Mesendoderm (in vitro differentiated cells): Measurements from ENCODE around the gene SPSB1. TPM values are rescaled to one million over a fixed set of nuclear protein-coding genes. Genes with fewer than 3 reads are reported as not detected.
A peak's percentile ranks its signal among the peaks of the same experiment; 100 is the strongest.

ENCODE experiments used
- DNase-seq: peaks from one replicate; pipeline ENCODE4 v3.0.0; 2013
- H2AK5ac ChIP-seq: 2 replicates; pipeline ENCODE4 v1.6.1; 2013; ENCODE audit warnings: low read length, inconsistent platforms
- H2BK120ac ChIP-seq: 2 replicates; pipeline ENCODE4 v1.6.1; 2013; ENCODE audit warnings: low read depth, mild to moderate bottlenecking, low read length, moderate library complexity, mixed read lengths
- H2BK15ac ChIP-seq: replicated peaks from 2 replicates; pipeline ENCODE4 v1.6.1; 2013; ENCODE audit warnings: low read depth, mild to moderate bottlenecking, moderate library complexity
- H2BK5ac ChIP-seq: 2 replicates; pipeline ENCODE4 v1.6.1; 2013; ENCODE audit warnings: low read length, inconsistent platforms
- H3K18ac ChIP-seq: 2 replicates; pipeline ENCODE4 v1.6.1; 2013; ENCODE audit warnings: mild to moderate bottlenecking, low read length, mixed read lengths
- H3K23ac ChIP-seq: one replicate; pipeline ENCODE4 v1.6.1; 2013; ENCODE audit warnings: low read length
- H3K27ac ChIP-seq: 2 replicates; pipeline ENCODE4 v1.5.1; 2013; ENCODE audit warnings: low read depth, mild to moderate bottlenecking, inconsistent platforms, low read length, moderate library complexity
- H3K27me3 ChIP-seq: 2 replicates; pipeline ENCODE4 v1.6.1; 2013; ENCODE audit warnings: low read length, control low read depth, mild to moderate bottlenecking, inconsistent platforms; ENCODE audit not compliant: insufficient read depth, poor library complexity
- H3K36me3 ChIP-seq: 2 replicates; pipeline ENCODE4 v1.6.1; 2013; ENCODE audit warnings: low read length, inconsistent platforms; ENCODE audit not compliant: control insufficient read depth, insufficient read depth
- H3K4ac ChIP-seq: one replicate; pipeline ENCODE4 v1.6.1; 2013; ENCODE audit warnings: low read depth, mild to moderate bottlenecking, low read length, moderate library complexity
- H3K4me1 ChIP-seq: 2 replicates; pipeline ENCODE4 v1.6.1; 2013; ENCODE audit warnings: low read depth, low read length, inconsistent platforms; ENCODE audit not compliant: control insufficient read depth
- H3K4me2 ChIP-seq: 2 replicates; pipeline ENCODE4 v1.6.1; 2013; ENCODE audit warnings: low read length
- H3K4me3 ChIP-seq: 2 replicates; pipeline ENCODE4 v1.5.1; 2013; ENCODE audit warnings: mild to moderate bottlenecking, low read length
- H3K56ac ChIP-seq: one replicate; pipeline ENCODE4 v1.6.1; 2013; ENCODE audit warnings: low read length
- H3K79me1 ChIP-seq: 2 replicates; pipeline ENCODE4 v1.6.1; 2013; ENCODE audit warnings: low read length, inconsistent platforms
- H3K79me2 ChIP-seq: 2 replicates; pipeline ENCODE4 v1.6.1; 2013; ENCODE audit warnings: mild to moderate bottlenecking, low read length; ENCODE audit not compliant: control insufficient read depth, insufficient read depth
- H3K9ac ChIP-seq: 2 replicates; pipeline ENCODE4 v1.6.1; 2013; ENCODE audit warnings: low read length, inconsistent platforms
- H4K5ac ChIP-seq: one replicate; pipeline ENCODE4 v1.6.1; 2013; ENCODE audit warnings: low read length
- H4K8ac ChIP-seq: one replicate; pipeline ENCODE4 v1.6.1; 2013; ENCODE audit warnings: low read depth, mild to moderate bottlenecking, control low read depth, low read length, moderate library complexity
- WGBS: extraction: QIAGEN DNeasy Blood & Tissue Kit; methylation state at CpG from one replicate; pipeline ENCODE4 v1.1.7; 2013; ENCODE audit warnings: low lambda C conversion rate, missing lambda C conversion rate; ENCODE audit not compliant: insufficient coverage; ENCODE audit errors: extremely low coverage; 5-methylcytosine and 5-hydroxymethylcytosine counted together
- polyA plus RNA-seq, 2 experiments: library from polyadenylated mRNA; stranded (reverse); fragments of 200-250 nt; gene quantifications; one replicate each; pipeline ENCODE4 v1.2.3, GENCODE V29; 2013

SPSB1 gene
- polyA plus RNA-seq (2013, experiment 1 of 2) = 2.3 TPM
- polyA plus RNA-seq (2013, experiment 2 of 2) = 2.2 TPM

DNA sequence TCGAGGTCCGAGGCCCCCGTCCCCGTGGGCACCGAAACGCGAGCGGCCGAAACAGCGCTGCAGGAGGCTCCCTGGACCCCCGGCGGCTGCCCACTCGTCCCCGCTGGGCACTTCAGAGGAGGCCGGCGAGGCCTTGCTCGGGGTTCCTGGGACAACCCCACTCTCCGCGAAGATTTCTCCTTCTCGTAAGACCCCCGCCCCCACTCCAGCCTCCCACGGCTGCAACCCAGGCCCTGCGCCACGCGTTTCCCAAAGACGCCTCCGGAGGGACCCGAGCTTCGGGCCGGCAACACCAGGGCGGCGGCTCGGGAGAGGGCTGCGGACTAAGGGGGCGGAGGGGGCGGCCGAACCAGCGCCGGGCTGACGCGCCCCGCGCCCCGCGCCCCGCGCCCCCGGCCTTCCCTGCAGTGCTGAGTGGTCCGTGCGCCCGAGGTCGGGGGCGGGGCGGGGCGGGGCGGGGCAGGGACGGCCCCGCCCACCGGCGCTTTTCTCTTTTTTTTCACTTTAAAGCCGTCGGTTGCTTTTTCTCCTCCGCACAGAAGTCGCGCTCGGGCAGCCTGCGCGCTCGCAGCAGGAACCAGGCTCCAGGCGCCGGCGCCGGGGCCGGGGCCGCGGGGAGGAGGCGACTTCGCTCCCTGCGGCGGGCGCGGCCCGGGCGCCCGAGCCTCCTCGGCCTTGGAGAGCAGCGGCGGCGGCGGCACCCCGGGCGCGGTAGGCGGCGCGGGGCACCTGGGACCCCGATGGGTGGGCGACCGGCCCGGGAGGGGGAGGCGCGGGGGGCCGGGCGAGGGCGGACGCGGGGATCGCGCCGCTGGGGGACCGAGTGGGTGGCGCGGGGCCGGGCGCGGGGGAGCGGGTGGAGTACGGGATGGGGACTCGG lies at the start of gene SPSB1:
SPSB1 (plus strand) TSS at position 534 of the 880 bp plus-strand sequence. CDS start 62,998 bp downstream, outside the sequence.
- H3K27ac ChIP-seq = peak within 1 kb of the TSS; percentile 14
- no peak within 1 kb of the TSS for H4K8ac ChIP-seq
- DNase-seq = peak; percentile 84

DNA sequence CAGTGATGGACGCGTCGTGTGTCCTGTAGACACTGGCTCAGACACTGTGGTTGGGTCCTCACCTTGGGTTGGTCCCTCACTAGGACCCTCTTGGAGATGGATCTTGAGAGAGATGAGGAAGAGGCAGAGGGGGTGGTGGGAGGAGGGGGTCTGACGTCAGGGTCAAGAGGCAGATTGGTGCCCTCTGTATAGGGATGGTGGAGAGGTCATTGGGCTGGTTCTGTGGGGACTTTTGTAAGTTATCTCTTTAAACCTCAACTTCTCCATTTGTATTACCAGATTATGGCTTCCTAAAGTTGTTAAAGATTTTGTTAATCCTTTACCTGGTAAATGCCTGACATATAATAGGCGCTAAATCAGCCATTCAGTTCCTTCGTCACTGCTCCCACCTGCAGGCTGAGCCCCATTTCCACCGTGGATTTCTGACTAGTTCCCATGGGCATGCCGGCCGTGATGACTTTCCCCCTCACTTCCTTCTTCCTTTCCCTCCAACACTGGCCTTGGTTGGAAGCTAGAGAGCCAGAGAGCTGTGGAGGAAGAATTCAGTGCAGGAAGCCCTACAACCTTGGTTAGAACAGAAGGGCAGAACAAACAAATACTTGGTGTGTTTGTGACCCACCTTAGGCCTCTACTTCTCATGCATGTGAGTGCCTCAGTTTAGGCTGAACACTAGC lies 49.5 kb upstream of the SPSB1 start:
- H3K27ac ChIP-seq = no peak overlapping the region
- no peaks in the 10 kb centered on the region for H3K36me3 ChIP-seq
- H2BK5ac ChIP-seq = no peak overlapping the region
- no peak overlapping the region for H3K9ac ChIP-seq
- no peaks in the 10 kb centered on the region for H3K79me1 ChIP-seq
- no peak overlapping the region for H4K8ac ChIP-seq
- H3K79me2 ChIP-seq = no peaks in the 10 kb centered on the region
- no peak overlapping the region for H3K4ac ChIP-seq
- H3K23ac ChIP-seq = no peak overlapping the region
- no peak overlapping the region for H4K5ac ChIP-seq
- no peaks in the 10 kb centered on the region for H3K4me1 ChIP-seq
- WGBS = no CpG with 5 or more reads among the region's 9 CpGs
- no peak overlapping the region for H2BK15ac ChIP-seq
- DNase-seq = no peak
- no peak overlapping the region for H3K18ac ChIP-seq
- H3K56ac ChIP-seq = no peak overlapping the region
- H3K4me3 ChIP-seq = no peak overlapping the region
- no peak overlapping the region for H3K4me2 ChIP-seq
- no peak overlapping the region for H2BK120ac ChIP-seq
- no peak overlapping the region for H2AK5ac ChIP-seq
- H3K27me3 ChIP-seq = no peaks in the 10 kb centered on the region

More for the DNA sequence above, at the start of gene SPSB1:
- Histone ChIP-seq H3K18ac (peak within 1 kb of the TSS; percentile 89), H3K27me3 (no peaks in the 10 kb centered on the region), H3K79me1 (peaks cover 16% of the 10 kb centered on the region), H2BK15ac (no peak within 1 kb of the TSS), H3K56ac (peak within 1 kb of the TSS; percentile 81), H3K4me1 (no peaks in the 10 kb centered on the region), H3K4me3 (peak within 1 kb of the TSS; percentile 44), H3K4me2 (peak within 1 kb of the TSS; percentile 69), H3K36me3 (no peaks in the 10 kb centered on the region), H2AK5ac (no peak within 1 kb of the TSS), H4K5ac (no peak within 1 kb of the TSS), H2BK5ac (no peak within 1 kb of the TSS), H3K79me2 (peaks cover 12% of the 10 kb centered on the region), H2BK120ac (peak within 1 kb of the TSS; percentile 64), H3K4ac (peak within 1 kb of the TSS; percentile 88), H3K23ac (peak within 1 kb of the TSS; percentile 11), H3K9ac (peak within 1 kb of the TSS; percentile 67)
- no CpG with 5 or more reads among the region's 119 CpGs for WGBS

DNA sequence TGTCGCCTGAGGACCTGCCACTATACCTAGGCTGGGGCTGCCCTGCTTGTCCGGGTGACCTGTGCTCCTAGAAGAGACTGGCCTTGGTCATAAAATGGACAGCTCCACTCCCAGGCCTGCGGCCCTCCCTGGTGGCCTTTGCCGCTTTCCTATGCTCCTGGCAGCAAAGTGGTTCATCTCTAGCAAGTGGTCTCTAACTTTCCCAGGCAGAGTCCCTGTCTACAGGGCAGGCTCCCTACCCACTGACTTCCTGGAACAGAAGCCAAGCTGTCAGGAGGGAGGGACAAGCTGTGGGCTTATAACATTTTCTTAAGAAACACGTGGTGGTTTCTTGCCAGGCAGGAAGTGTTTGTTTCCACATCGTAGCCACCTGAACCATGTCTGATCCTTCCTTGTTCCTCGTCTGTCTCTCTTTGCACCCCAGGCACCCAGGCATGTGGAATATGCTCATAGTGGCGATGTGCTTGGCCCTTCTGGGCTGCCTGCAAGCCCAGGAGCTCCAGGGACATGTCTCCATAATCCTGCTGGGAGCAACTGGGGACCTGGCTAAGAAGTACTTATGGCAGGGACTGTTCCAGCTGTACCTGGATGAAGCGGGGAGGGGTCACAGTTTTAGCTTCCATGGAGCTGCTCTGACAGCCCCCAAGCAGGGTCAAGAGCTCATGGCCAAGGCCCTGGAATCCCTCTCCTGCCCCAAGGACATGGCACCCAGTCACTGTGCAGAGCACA lies 48.0 kb upstream of the SPSB1 start:
- no peak overlapping the region for H2BK120ac ChIP-seq
- no peaks in the 10 kb centered on the region for H3K36me3 ChIP-seq
- no peak overlapping the region for H3K56ac ChIP-seq
- no peaks in the 10 kb centered on the region for H3K27me3 ChIP-seq
- no peak overlapping the region for H3K4ac ChIP-seq
- no peak overlapping the region for H3K9ac ChIP-seq
- no peak for DNase-seq
- no peaks in the 10 kb centered on the region for H3K79me1 ChIP-seq
- H4K8ac ChIP-seq = no peak overlapping the region
- H2BK5ac ChIP-seq = no peak overlapping the region
- no peaks in the 10 kb centered on the region for H3K79me2 ChIP-seq
- H2AK5ac ChIP-seq = no peak overlapping the region
- no peak overlapping the region for H3K4me3 ChIP-seq
- H3K18ac ChIP-seq = no peak overlapping the region
- H2BK15ac ChIP-seq = no peak overlapping the region
- H3K23ac ChIP-seq = no peak overlapping the region
- no peaks in the 10 kb centered on the region for H3K4me1 ChIP-seq
- no peak overlapping the region for H4K5ac ChIP-seq
- no peak overlapping the region for H3K4me2 ChIP-seq
- WGBS = no CpG with 5 or more reads among the region's 9 CpGs
- no peak overlapping the region for H3K27ac ChIP-seq

GRCh38 chr1:9245230-9245619 lies 47.5 kb upstream of the SPSB1 start:
- Histone ChIP-seq H3K4me3 (no peak overlapping the region), H3K9ac (no peak overlapping the region), H2AK5ac (no peak overlapping the region), H3K79me1 (no peaks in the 10 kb centered on the region), H3K36me3 (no peaks in the 10 kb centered on the region), H3K23ac (no peak overlapping the region), H3K79me2 (no peaks in the 10 kb centered on the region), H2BK15ac (no peak overlapping the region), H3K4me2 (no peak overlapping the region), H2BK5ac (no peak overlapping the region), H3K27ac (no peak overlapping the region), H3K27me3 (no peaks in the 10 kb centered on the region), H3K4me1 (no peaks in the 10 kb centered on the region), H2BK120ac (no peak overlapping the region), H3K56ac (no peak overlapping the region), H3K18ac (no peak overlapping the region), H3K4ac (no peak overlapping the region), H4K8ac (no peak overlapping the region), H4K5ac (no peak overlapping the region)
- no CpG with 5 or more reads among the region's 15 CpGs for WGBS
- no peak for DNase-seq

DNA sequence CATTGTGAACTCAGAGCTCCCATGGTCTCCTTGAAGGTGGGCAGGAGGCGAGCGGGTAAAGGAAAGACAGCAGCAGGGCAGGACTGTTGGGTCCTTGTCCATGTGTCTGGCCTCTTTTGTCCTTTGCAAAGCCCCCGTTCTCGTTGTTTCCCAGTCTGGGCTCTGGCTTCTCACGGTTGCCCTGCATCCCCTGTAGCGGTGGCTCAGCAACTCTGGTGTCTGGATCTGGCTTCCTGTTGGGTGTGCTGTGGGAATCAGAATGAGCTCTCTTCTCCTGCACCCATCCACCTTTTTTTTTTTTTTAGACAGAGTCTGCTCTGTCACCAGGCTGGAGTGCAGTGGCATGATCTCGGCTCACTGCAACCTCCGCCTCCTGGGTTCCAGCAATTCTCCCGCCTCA lies 47.0 kb upstream of the SPSB1 start:
- no peaks in the 10 kb centered on the region for H3K27me3 ChIP-seq
- H3K27ac ChIP-seq = no peak overlapping the region
- H3K4ac ChIP-seq = no peak overlapping the region
- no peaks in the 10 kb centered on the region for H3K36me3 ChIP-seq
- WGBS = no CpG with 5 or more reads among the region's 9 CpGs
- H3K56ac ChIP-seq = no peak overlapping the region
- H3K79me1 ChIP-seq = no peaks in the 10 kb centered on the region
- no peak overlapping the region for H3K4me2 ChIP-seq
- H3K4me3 ChIP-seq = no peak overlapping the region
- H2BK120ac ChIP-seq = no peak overlapping the region
- H4K5ac ChIP-seq = no peak overlapping the region
- DNase-seq = no peak
- no peak overlapping the region for H3K18ac ChIP-seq
- H3K23ac ChIP-seq = no peak overlapping the region
- H3K79me2 ChIP-seq = no peaks in the 10 kb centered on the region
- no peak overlapping the region for H3K9ac ChIP-seq
- no peak overlapping the region for H4K8ac ChIP-seq
- H2AK5ac ChIP-seq = no peak overlapping the region
- no peaks in the 10 kb centered on the region for H3K4me1 ChIP-seq
- H2BK15ac ChIP-seq = no peak overlapping the region
- H2BK5ac ChIP-seq = no peak overlapping the region
